K562 (cell line): Measurements from ENCODE around the gene NAA38. TPM values are rescaled to one million over a fixed set of nuclear protein-coding genes. Genes with fewer than 3 reads are reported as not detected.

ENCODE experiments used
- CBX3 ChIP-seq, 2 experiments: IDR thresholded peaks; 1 replicate in 1 of 2; 2 replicates in 1 of 2; pipeline ENCODE4 v1.6.1; 2012; ENCODE audit warnings: inconsistent platforms in 2 of 2, low read length in 2 of 2, borderline replicate concordance in 1 of 2, control low read depth in 1 of 2
- E2F3 ChIP-seq: fragments of 250-450 bp; sonication (Bioruptor Pico); IDR thresholded peaks from 2 replicates; pipeline ENCODE4 v1.4.0; 2020; ENCODE audit warnings: mild to moderate bottlenecking
- ELK3 ChIP-seq: fragments of 450-650 bp; formaldehyde crosslinking; IDR thresholded peaks from 2 replicates; pipeline ENCODE4 v1.4.0; 2020; ENCODE audit warnings: mild to moderate bottlenecking
- ERF ChIP-seq: fragments of 450-650 bp; formaldehyde crosslinking; IDR thresholded peaks from 2 replicates; pipeline ENCODE4 v1.4.0; 2020; ENCODE audit warnings: mild to moderate bottlenecking, mixed read lengths
- ETV6 ChIP-seq, 3 experiments: fragments of 150-350 bp in 1 of 3; sonication (generic) in 1 of 3; formaldehyde crosslinking in 1 of 3; IDR thresholded peaks; 2 replicates each; pipeline versions ENCODE4 v1.6.1 to v1.8.0; 2014 to 2022; ENCODE audit warnings: borderline replicate concordance in 2 of 3, low read depth in 2 of 3, antibody characterized with exemption in 1 of 3, low read length in 1 of 3, mild to moderate bottlenecking in 1 of 3, missing genetic modification reagents in 1 of 3
- GATAD2A ChIP-seq: fragments of 450-650 bp; IDR thresholded peaks from 2 replicates; pipeline ENCODE4 v1.6.1; 2017
- HDAC3 ChIP-seq: fragments of 450-650 bp; IDR thresholded peaks from 2 replicates; pipeline ENCODE4 v1.6.1; 2018; ENCODE audit warnings: borderline replicate concordance, mild to moderate bottlenecking, moderate library complexity; ENCODE audit not compliant: partially characterized antibody
- HMGN3 ChIP-seq: IDR thresholded peaks from 2 replicates; pipeline ENCODE4 v1.6.1; 2011; ENCODE audit warnings: borderline replicate concordance, low read depth, mild to moderate bottlenecking, mixed read lengths, low read length; ENCODE audit not compliant: insufficient read length; ENCODE audit errors: extremely low read depth
- MITF ChIP-seq: IDR thresholded peaks from 2 replicates; pipeline ENCODE4 v1.6.1; 2014; ENCODE audit warnings: antibody characterized with exemption
- MTA3 ChIP-seq: fragments of 450-650 bp; formaldehyde crosslinking; IDR thresholded peaks from 2 replicates; pipeline ENCODE4 v1.6.1; 2017; ENCODE audit warnings: mild to moderate bottlenecking, borderline replicate concordance
- MYNN ChIP-seq, 2 experiments: sonication (generic); formaldehyde crosslinking in 1 of 2; IDR thresholded peaks; 2 replicates each; pipeline versions ENCODE4 v1.5.0 to v1.6.1; 2016 to 2020; ENCODE audit warnings: antibody characterized with exemption in 1 of 2, missing genetic modification reagents in 1 of 2
- PHF8 ChIP-seq: fragments of 200-600 bp; sonication (generic); IDR thresholded peaks from 2 replicates; pipeline ENCODE4 v1.6.1; 2012; ENCODE audit warnings: mixed run types, mild to moderate bottlenecking, inconsistent platforms, low read length, moderate library complexity, borderline replicate concordance
- RBFOX2 ChIP-seq: fragments of 200-400 bp; formaldehyde crosslinking; IDR thresholded peaks from 2 replicates; pipeline ENCODE4 v1.6.1; 2017; ENCODE audit warnings: low read depth, mild to moderate bottlenecking, low read length, moderate library complexity
- RNF2 ChIP-seq: sonication (generic); IDR thresholded peaks from 2 replicates; pipeline ENCODE4 v1.6.1; 2016
- SETDB1 ChIP-seq: IDR thresholded peaks from one replicate; pipeline ENCODE4 v1.6.1; 2012; ENCODE audit warnings: low read length, control low read depth, inconsistent platforms
- SIRT6 ChIP-seq: IDR thresholded peaks from one replicate; pipeline ENCODE4 v1.6.1; 2012; ENCODE audit warnings: low read depth, mild to moderate bottlenecking, control low read depth, inconsistent platforms, low read length, moderate library complexity
- ZBTB17 ChIP-seq: fragments of 450-650 bp; formaldehyde crosslinking; IDR thresholded peaks from 2 replicates; pipeline ENCODE4 v1.4.0; 2020; ENCODE audit warnings: mild to moderate bottlenecking
- ZFX ChIP-seq: sonication (generic); formaldehyde crosslinking; IDR thresholded peaks from 2 replicates; pipeline ENCODE4 v1.8.0; 2022; ENCODE audit warnings: mild to moderate bottlenecking, missing genetic modification reagents, moderate library complexity
- ZNF23 ChIP-seq: fragments of 250-450 bp; sonication (Bioruptor Pico); IDR thresholded peaks from 2 replicates; pipeline ENCODE4 v1.4.0; 2020; ENCODE audit warnings: mild to moderate bottlenecking
- ZNF561 ChIP-seq: fragments of 450-650 bp; formaldehyde crosslinking; conservative IDR thresholded peaks from 2 replicates; pipeline ENCODE4 v1.4.0; 2020; ENCODE audit warnings: mild to moderate bottlenecking, moderate library complexity
- ZNF668 ChIP-seq: fragments of 250-450 bp; sonication (Bioruptor Pico); IDR thresholded peaks from 2 replicates; pipeline ENCODE4 v1.8.0; 2022; ENCODE audit warnings: mild to moderate bottlenecking, inconsistent platforms
- ZNF717 ChIP-seq: fragments of 250-450 bp; sonication (Bioruptor Pico); IDR thresholded peaks from 2 replicates; pipeline ENCODE4 v1.5.0; 2021
- polyA plus RNA-seq, 8 experiments: library from polyadenylated mRNA; depleted of rRNA in 4 of 8; stranded (reverse) in 5 of 8; unstranded in 3 of 8; fragments of >200 nt; fragmentation: Nextera tagmentation in 2 of 8; fragmentation: Illumina TruSeq in 1 of 8; extraction: Ambion mirVana in 2 of 8; extraction: Trizol in 1 of 8; gene quantifications; 2 replicates each; pipeline versions ENCODE4 v1.2.1 to v1.2.3, GENCODE V29; 2011 to 2014; ENCODE audit warnings: inconsistent platforms in 1 of 8, missing spikeins in 1 of 8
- total RNA-seq, 7 experiments: library from RNA; depleted of rRNA in 6 of 7; stranded (reverse); fragments of >200 nt in 6 of 7; fragmentation: Illumina TruSeq in 2 of 7; extraction: Trizol in 2 of 7; gene quantifications; 2 replicates each; pipeline versions ENCODE4 v1.2.1 to v1.2.3, GENCODE V29; 2011 to 2021; ENCODE audit warnings: low replicate concordance in 1 of 7
- TF ChIP-seq, protein P1 (sequence below): sonication (generic); formaldehyde crosslinking; IDR thresholded peaks from 2 replicates; pipeline ENCODE4 v1.8.0; 2023; ENCODE audit warnings: mild to moderate bottlenecking, missing genetic modification reagents

Gene NAA38
- total and polyA plus RNA-seq, 9 of the 15 experiments (the other 6 are each of a cell fraction or from before 2014, with no cell fraction given): 16.4 to 99.8 (median 57.3) TPM

GRCh38 chr17:7887482-7888183, 30.3 kb upstream of the NAA38 start (continued):
- TF ChIP-seq ETV6 (IDR thresholded peaks at IDR 0.05; ENCODE audit: borderline replicate concordance in 1 of 2, low read depth in 2 of 2, low read length in 1 of 2) (no peak), ETV6 (CRISPR knock-in tag; IDR thresholded peaks at IDR 0.05; ENCODE audit: borderline replicate concordance) (no peak), ELK3 (no peak), HMGN3 (peak; percentile 67), ZNF561 (CRISPR knock-in tag) (no peak), RNF2 (no peak), E2F3 (CRISPR knock-in tag) (no peak), GATAD2A (no peak), CBX3 (IDR thresholded peaks at IDR 0.05; ENCODE audit: borderline replicate concordance in 1 of 2, low read length in 2 of 2) (no peak), SETDB1 (no peak), ZFX (CRISPR knock-in tag) (0 out of 2 replicates have a peak, but pooled peaks have one; percentile 28), PHF8 (peak; percentile 36; the same call in 1 of the 2 replicates), MTA3 (0 out of 2 replicates have a peak, but pooled peaks have one; percentile 34), MITF (no peak), ZBTB17 (CRISPR knock-in tag) (0 out of 2 replicates have a peak, but pooled peaks have one; percentile 20), ERF (no peak), RBFOX2 (peak; percentile 58), ZNF717 (CRISPR knock-in tag) (no peak), SIRT6 (no peak), HDAC3 (no peak), ZNF23 (CRISPR knock-in tag) (no peak), MYNN (IDR thresholded peaks at IDR 0.05) (no peak), MYNN (CRISPR knock-in tag; IDR thresholded peaks at IDR 0.05) (no peak), ZNF668 (no peak)
- TF ChIP-seq, protein P1, sequence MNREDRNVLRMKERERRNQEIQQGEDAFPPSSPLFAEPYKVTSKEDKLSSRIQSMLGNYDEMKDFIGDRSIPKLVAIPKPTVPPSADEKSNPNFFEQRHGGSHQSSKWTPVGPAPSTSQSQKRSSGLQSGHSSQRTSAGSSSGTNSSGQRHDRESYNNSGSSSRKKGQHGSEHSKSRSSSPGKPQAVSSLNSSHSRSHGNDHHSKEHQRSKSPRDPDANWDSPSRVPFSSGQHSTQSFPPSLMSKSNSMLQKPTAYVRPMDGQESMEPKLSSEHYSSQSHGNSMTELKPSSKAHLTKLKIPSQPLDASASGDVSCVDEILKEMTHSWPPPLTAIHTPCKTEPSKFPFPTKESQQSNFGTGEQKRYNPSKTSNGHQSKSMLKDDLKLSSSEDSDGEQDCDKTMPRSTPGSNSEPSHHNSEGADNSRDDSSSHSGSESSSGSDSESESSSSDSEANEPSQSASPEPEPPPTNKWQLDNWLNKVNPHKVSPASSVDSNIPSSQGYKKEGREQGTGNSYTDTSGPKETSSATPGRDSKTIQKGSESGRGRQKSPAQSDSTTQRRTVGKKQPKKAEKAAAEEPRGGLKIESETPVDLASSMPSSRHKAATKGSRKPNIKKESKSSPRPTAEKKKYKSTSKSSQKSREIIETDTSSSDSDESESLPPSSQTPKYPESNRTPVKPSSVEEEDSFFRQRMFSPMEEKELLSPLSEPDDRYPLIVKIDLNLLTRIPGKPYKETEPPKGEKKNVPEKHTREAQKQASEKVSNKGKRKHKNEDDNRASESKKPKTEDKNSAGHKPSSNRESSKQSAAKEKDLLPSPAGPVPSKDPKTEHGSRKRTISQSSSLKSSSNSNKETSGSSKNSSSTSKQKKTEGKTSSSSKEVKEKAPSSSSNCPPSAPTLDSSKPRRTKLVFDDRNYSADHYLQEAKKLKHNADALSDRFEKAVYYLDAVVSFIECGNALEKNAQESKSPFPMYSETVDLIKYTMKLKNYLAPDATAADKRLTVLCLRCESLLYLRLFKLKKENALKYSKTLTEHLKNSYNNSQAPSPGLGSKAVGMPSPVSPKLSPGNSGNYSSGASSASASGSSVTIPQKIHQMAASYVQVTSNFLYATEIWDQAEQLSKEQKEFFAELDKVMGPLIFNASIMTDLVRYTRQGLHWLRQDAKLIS (CRISPR knock-in tag): no peak
